Neural cell (in vitro differentiated cells): ENCODE measurements around the gene MAD1L1. TPM values are rescaled to one million over a fixed set of nuclear protein-coding genes. Genes with fewer than 3 reads are reported as not detected.
"Not testable (repeated sequence)": the region's sequence is repeated elsewhere in the genome, so short reads cannot be mapped to it uniquely, and the experiment has no call there.

Experiments used
- H2AFZ ChIP-seq: fragments of 200-600, 300-800 bp; sonication (generic), shearing (Covaris generic); 2 replicates; pipeline ENCODE4 v1.6.0; 2014; ENCODE audit warnings: low read depth, mild to moderate bottlenecking, antibody characterized with exemption, low read length, moderate library complexity
- H3F3A ChIP-seq: fragments of 200-600 bp; shearing (Covaris generic); 2 replicates; pipeline ENCODE4 v1.6.1; 2016; ENCODE audit warnings: mild to moderate bottlenecking, moderate library complexity, mixed read lengths, antibody characterized with exemption, low read length; ENCODE audit not compliant: insufficient read depth, poor library complexity, severe bottlenecking
- H3K27ac ChIP-seq: fragments of 200-600, 300-800 bp; sonication (generic), shearing (Covaris generic); 2 replicates; pipeline ENCODE4 v1.5.1; 2014; ENCODE audit warnings: mild to moderate bottlenecking, low read length, moderate library complexity
- H3K27me3 ChIP-seq: fragments of 300-800, 200-600 bp; sonication (generic), shearing (Covaris generic); 2 replicates; pipeline ENCODE4 v1.6.0; 2014; ENCODE audit warnings: mild to moderate bottlenecking, low read depth, low read length, moderate library complexity; ENCODE audit not compliant: insufficient read depth
- H3K36me3 ChIP-seq: fragments of 300-800, 200-600 bp; sonication (generic), shearing (Covaris generic); 2 replicates; pipeline ENCODE4 v1.5.1; 2014; ENCODE audit warnings: mild to moderate bottlenecking, antibody characterized with exemption, low read length, moderate library complexity; ENCODE audit not compliant: insufficient read depth
- H3K4me2 ChIP-seq: fragments of 300-800, 200-600 bp; sonication (generic), shearing (Covaris generic); 2 replicates; pipeline ENCODE4 v1.6.0; 2014; ENCODE audit warnings: mild to moderate bottlenecking, low read length
- H3K4me3 ChIP-seq: fragments of 300-800, 200-600 bp; sonication (generic), shearing (Covaris generic); 2 replicates; pipeline ENCODE4 v1.5.1; 2014; ENCODE audit warnings: mild to moderate bottlenecking, low read length, moderate library complexity
- H3K79me2 ChIP-seq: fragments of 200-600 bp; shearing (Covaris generic); replicated peaks from 2 replicates; pipeline ENCODE4 v1.6.0; 2014; ENCODE audit warnings: mild to moderate bottlenecking, low read length, moderate library complexity; ENCODE audit not compliant: insufficient read depth
- H3K9ac ChIP-seq: fragments of 300-800, 200-600 bp; sonication (generic), shearing (Covaris generic); 2 replicates; pipeline ENCODE4 v1.6.1; 2016; ENCODE audit warnings: mild to moderate bottlenecking, low read length, mixed read lengths
- H3K9me2 ChIP-seq: fragments of 200-600 bp; shearing (Covaris generic); 2 replicates; pipeline ENCODE4 v1.6.1; 2016; ENCODE audit warnings: mild to moderate bottlenecking, low read length, mixed read lengths; ENCODE audit not compliant: insufficient read depth
- H3K9me3 ChIP-seq: fragments of 200-600, 300-800 bp; sonication (generic), shearing (Covaris generic); 2 replicates; pipeline ENCODE4 v1.6.1; 2016; ENCODE audit warnings: mild to moderate bottlenecking, mixed run types, low read length, moderate library complexity, mixed read lengths
- H4K20me1 ChIP-seq: fragments of 200-600 bp; shearing (Covaris generic); 2 replicates; pipeline ENCODE4 v1.6.1; 2016; ENCODE audit warnings: mild to moderate bottlenecking, mixed run types; ENCODE audit not compliant: insufficient read depth
- EZH2 ChIP-seq: fragments of 200-600, 300-800 bp; shearing (Covaris generic), sonication (generic); IDR thresholded peaks from 2 replicates; pipeline ENCODE4 v1.6.1; 2014; ENCODE audit warnings: antibody characterized with exemption, low read length, borderline replicate concordance, mild to moderate bottlenecking; ENCODE audit not compliant: insufficient read depth, poor library complexity, severe bottlenecking
- MXI1 ChIP-seq: fragments of 450-650 bp; conservative IDR thresholded peaks from 2 replicates; pipeline ENCODE4 v1.6.1; 2014; ENCODE audit warnings: antibody characterized with exemption, mild to moderate bottlenecking; ENCODE audit not compliant: poor library complexity, severe bottlenecking
- POLR2AphosphoS5 ChIP-seq: IDR thresholded peaks from 2 replicates; pipeline ENCODE4 v1.6.1; 2012
- RAD21 ChIP-seq: fragments of 450-650 bp; conservative IDR thresholded peaks from 2 replicates; pipeline ENCODE4 v1.6.1; 2014; ENCODE audit warnings: antibody characterized with exemption, mild to moderate bottlenecking, moderate library complexity
- SMC3 ChIP-seq: fragments of 450-650 bp; conservative IDR thresholded peaks from 2 replicates; pipeline ENCODE4 v1.6.1; 2014; ENCODE audit warnings: antibody characterized with exemption, mild to moderate bottlenecking, moderate library complexity; ENCODE audit not compliant: poor library complexity
- TAF1 ChIP-seq: IDR thresholded peaks from 2 replicates; pipeline ENCODE4 v1.6.1; 2012; ENCODE audit warnings: low read depth
- polyA plus RNA-seq: library from polyadenylated mRNA; depleted of rRNA; stranded (reverse); fragments of >200 nt; gene quantifications from 2 replicates; pipeline ENCODE4 v1.2.3, GENCODE V29; 2014
- TF ChIP-seq, protein P1 (sequence below): fragments of 450-650 bp; IDR thresholded peaks from 2 replicates; pipeline ENCODE4 v1.5.1; 2014; ENCODE audit warnings: antibody characterized with exemption, mild to moderate bottlenecking, moderate library complexity; ENCODE audit not compliant: poor library complexity, severe bottlenecking

The MAD1L1 gene
- polyA plus RNA-seq, 1 donor from 2014 or later, result 31.4 TPM

- no peak overlapping the region for H3K4me2 ChIP-seq
- no peak overlapping the region for H2AFZ ChIP-seq
- no peak overlapping the region for H3K27ac ChIP-seq
- H3K27me3 ChIP-seq, result no peaks in the 10 kb centered on the region
- no peaks in the 10 kb centered on the region for H3K9me3 ChIP-seq
- no peaks in the 10 kb centered on the region for H3K36me3 ChIP-seq
- H3K9me2 ChIP-seq, result no peaks in the 10 kb centered on the region
- H4K20me1 ChIP-seq, result no peaks in the 10 kb centered on the region
- no peak overlapping the region for H3K9ac ChIP-seq
- no peak for TF ChIP-seq SMC3
- TF ChIP-seq, protein P1, sequence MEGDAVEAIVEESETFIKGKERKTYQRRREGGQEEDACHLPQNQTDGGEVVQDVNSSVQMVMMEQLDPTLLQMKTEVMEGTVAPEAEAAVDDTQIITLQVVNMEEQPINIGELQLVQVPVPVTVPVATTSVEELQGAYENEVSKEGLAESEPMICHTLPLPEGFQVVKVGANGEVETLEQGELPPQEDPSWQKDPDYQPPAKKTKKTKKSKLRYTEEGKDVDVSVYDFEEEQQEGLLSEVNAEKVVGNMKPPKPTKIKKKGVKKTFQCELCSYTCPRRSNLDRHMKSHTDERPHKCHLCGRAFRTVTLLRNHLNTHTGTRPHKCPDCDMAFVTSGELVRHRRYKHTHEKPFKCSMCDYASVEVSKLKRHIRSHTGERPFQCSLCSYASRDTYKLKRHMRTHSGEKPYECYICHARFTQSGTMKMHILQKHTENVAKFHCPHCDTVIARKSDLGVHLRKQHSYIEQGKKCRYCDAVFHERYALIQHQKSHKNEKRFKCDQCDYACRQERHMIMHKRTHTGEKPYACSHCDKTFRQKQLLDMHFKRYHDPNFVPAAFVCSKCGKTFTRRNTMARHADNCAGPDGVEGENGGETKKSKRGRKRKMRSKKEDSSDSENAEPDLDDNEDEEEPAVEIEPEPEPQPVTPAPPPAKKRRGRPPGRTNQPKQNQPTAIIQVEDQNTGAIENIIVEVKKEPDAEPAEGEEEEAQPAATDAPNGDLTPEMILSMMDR, result no peak
- no peaks in the 10 kb centered on the region for H3F3A ChIP-seq
- no peak overlapping the region for H3K4me3 ChIP-seq
- no peaks in the 10 kb centered on the region for H3K79me2 ChIP-seq
Observed at GRCh38 chr7:2162959-2163358, 69.8 kb downstream of the MAD1L1 start.

- not testable (repeated sequence) for H3K4me3 ChIP-seq, H4K20me1 ChIP-seq, H3K79me2 ChIP-seq, H3K36me3 ChIP-seq, H2AFZ ChIP-seq, H3K4me2 ChIP-seq, H3K27me3 ChIP-seq, H3K9ac ChIP-seq, H3K9me2 ChIP-seq, H3K27ac ChIP-seq, H3F3A ChIP-seq, H3K9me3 ChIP-seq
Observed at GRCh38 chr7:2162004-2162902, 70.5 kb downstream of the MAD1L1 start.

DNA sequence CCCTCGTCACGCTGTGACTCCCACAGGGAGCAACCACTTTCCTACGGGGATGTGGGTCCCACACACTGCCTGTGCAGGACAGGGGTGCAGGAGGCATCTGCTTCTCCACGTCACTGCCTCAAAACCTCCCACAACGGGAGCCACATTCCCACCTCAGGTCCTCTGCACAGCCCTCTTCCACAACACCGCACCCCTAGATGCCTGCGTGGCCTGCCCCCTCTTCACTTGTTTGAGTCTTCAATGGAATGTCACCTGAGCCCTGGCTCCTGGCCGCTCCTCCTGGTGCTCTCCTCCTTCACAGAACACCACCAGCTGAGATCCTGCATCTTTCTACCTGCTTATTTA lies 73.6 kb downstream of the MAD1L1 start:
- Histone ChIP-seq H3K36me3 (no peaks in the 10 kb centered on the region), H3K4me2 (no peak overlapping the region), H2AFZ (no peak overlapping the region), H3K27me3 (no peaks in the 10 kb centered on the region), H3K4me3 (no peak overlapping the region), H3K79me2 (no peaks in the 10 kb centered on the region), H3K9me2 (no peaks in the 10 kb centered on the region), H3K9ac (no peak overlapping the region), H4K20me1 (no peaks in the 10 kb centered on the region), H3F3A (no peaks in the 10 kb centered on the region), H3K9me3 (no peaks in the 10 kb centered on the region), H3K27ac (no peak overlapping the region)
- no peak for TF ChIP-seq EZH2
- TF ChIP-seq RAD21, result no peak
- no peak for TF ChIP-seq POLR2AphosphoS5
- no peak for TF ChIP-seq MXI1
- no peak for TF ChIP-seq TAF1
- TF ChIP-seq SMC3, result no peak
